ENCODE results near the gene ZSWIM9. TPM values are rescaled to one million over a fixed set of nuclear protein-coding genes. Genes with fewer than 3 reads are reported as not detected.
A peak's percentile ranks its signal among the peaks of the same experiment; 100 is the strongest.
"Not testable (repeated sequence)": the region's sequence is repeated elsewhere in the genome, so short reads cannot be mapped to it uniquely, and the experiment has no call there.

ZSWIM9 gene
- total and polyA plus RNA-seq, 12 donors: 3.8 to 8.5 (median 6.5) TPM

DNA sequence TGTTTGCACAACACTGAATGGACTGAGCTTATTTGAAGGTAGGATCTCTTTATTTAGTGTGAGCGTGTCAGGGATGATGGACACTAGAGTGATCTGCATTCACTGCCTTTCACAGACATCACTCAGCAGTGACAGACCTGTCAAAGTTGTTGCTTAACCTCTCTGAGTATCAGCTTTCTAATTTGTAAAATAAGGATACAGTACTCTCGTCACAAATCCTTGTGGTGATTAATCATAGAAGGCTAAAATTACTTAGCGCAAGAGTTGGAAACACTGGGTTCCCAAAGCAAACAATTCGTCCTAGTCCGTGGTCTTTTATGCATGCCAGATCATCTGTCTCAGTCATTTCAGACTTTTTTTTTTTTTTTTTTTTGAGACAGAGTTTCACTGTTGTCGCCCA lies 68.6 kb downstream of the ZSWIM9 start:
- no peaks in the 10 kb centered on the region for H3K27me3 ChIP-seq
- ATAC-seq (no peak), DNase-seq (no peak)
- no peak overlapping the region for H3K4me3 ChIP-seq
- no peak for TF ChIP-seq CTCF (IDR thresholded peaks at IDR 0.05)
- peaks cover 0 to 4% (median 0%) of the 10 kb centered on the region in 9 donors for H3K4me1 ChIP-seq
- peaks cover 0 to 95% (median 25%) of the 10 kb centered on the region in 9 donors for H3K36me3 ChIP-seq
- intact Hi-C loops (cut with DNase I): no loop called here
- WGBS, 2 donors: 91 to 93% methylated on average over 6 of the region's 6 CpGs
- no peaks in the 10 kb centered on the region for H3K9me3 ChIP-seq
- H3K27ac ChIP-seq: no peak overlapping the region

DNA sequence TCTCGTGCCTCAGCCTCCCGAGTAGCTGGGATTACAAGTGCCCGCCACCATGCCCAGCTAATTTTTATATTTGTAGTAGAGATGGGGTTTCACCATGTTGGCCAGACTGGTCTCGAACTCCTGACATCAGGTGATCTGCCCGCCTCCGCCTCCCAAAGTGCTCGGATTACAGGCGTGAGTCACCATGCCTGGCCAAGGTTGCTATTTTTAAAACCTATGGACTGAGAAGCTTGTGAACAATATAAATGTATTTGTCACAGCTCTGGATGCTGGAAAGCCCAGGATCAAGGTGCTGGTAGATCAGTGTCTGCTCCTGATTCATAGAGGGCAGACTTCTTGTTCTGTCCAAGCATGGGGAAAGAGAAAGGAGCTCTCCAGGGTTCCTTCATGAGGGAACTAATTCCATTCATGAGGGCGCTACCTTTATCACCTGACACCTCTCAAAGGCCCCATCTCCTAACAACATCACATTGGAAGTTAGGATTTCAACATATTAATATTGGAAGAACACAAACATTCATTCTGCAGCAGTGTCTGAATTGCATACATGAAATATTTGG lies 69.2 kb downstream of the ZSWIM9 start:
- intact Hi-C loops (cut with DNase I): no loop called here
- Histone ChIP-seq H3K4me3 (no peak overlapping the region), H3K27me3 (no peaks in the 10 kb centered on the region), H3K4me1 (peaks cover 0 to 8% (median 0%) of the 10 kb centered on the region in 9 donors), H3K9me3 (no peaks in the 10 kb centered on the region), H3K27ac (no peak overlapping the region), H3K36me3 (peaks cover 0 to 89% (median 25%) of the 10 kb centered on the region in 9 donors)
- DNase-seq (no peak), ATAC-seq (no peak)
- WGBS, 2 donors: 97% methylated on average over 9 of the region's 9 CpGs
- no peak for TF ChIP-seq CTCF (IDR thresholded peaks at IDR 0.05)

GRCh38 chr19:48241771-48242170 lies 71.3 kb downstream of the ZSWIM9 start:
- 88 to 94% methylated on average over 6 of the region's 6 CpGs for WGBS, 2 donors
- intact Hi-C loops (cut with DNase I); H3K9me3 ChIP-seq; DNase-seq; H3K27ac ChIP-seq; ATAC-seq; H3K4me3 ChIP-seq; H3K27me3 ChIP-seq: not testable (repeated sequence)
- Histone ChIP-seq H3K36me3 (peaks cover 0 to 90% (median 25%) of the 10 kb centered on the region in 9 donors), H3K4me1 (peaks cover 0 to 28% (median 10%) of the 10 kb centered on the region in 9 donors)

GRCh38 chr19:48244281-48244680 lies 73.8 kb downstream of the ZSWIM9 start:
- ATAC-seq (peak in 2 of 8 donors; percentile 29 to 37), DNase-seq (no peak)
- H3K4me1 ChIP-seq: peaks cover 0 to 47% (median 15%) of the 10 kb centered on the region in 9 donors
- H3K27me3 ChIP-seq: no peaks in the 10 kb centered on the region
- H3K4me3 ChIP-seq: peak overlapping the region in 2 of 10 donors; percentile 10 to 28
- no peak for TF ChIP-seq CTCF (IDR thresholded peaks at IDR 0.05)
- intact Hi-C loops (cut with DNase I): no loop called here
- no peaks in the 10 kb centered on the region for H3K9me3 ChIP-seq
- 55 to 56% methylated on average over 5 of the region's 5 CpGs for WGBS, 2 donors
- H3K36me3 ChIP-seq: peaks cover 0 to 90% (median 19%) of the 10 kb centered on the region in 9 donors
- H3K27ac ChIP-seq: peak overlapping the region in 5 of 10 donors; percentile 11 to 81 (median 48)

- TF ChIP-seq CTCF (IDR thresholded peaks at IDR 0.05): no peak
- H3K27ac ChIP-seq: peak overlapping the region in 1 of 10 donors; percentile 15
- H3K27me3 ChIP-seq: no peaks in the 10 kb centered on the region
- ATAC-seq (no peak), DNase-seq (no peak)
- intact Hi-C loops (cut with DNase I): loop anchor here in 1 of 10 donors (5.0 kb wide), 1 partner anchor 34 kb away; no protein-coding TSS in a partner anchor
- peak overlapping the region in 1 of 10 donors; percentile 1 for H3K4me3 ChIP-seq
- peaks cover 0 to 72% (median 8%) of the 10 kb centered on the region in 9 donors for H3K36me3 ChIP-seq
- 66 to 72% methylated on average over 5 of the region's 5 CpGs for WGBS, 2 donors
- no peaks in the 10 kb centered on the region for H3K9me3 ChIP-seq
- peaks cover 0 to 60% (median 27%) of the 10 kb centered on the region in 9 donors for H3K4me1 ChIP-seq
These were observed 75.6 kb downstream of the ZSWIM9 start for GRCh38 chr19:48246101-48246500.

Measured in heart right ventricle (tissue), 16 donors.